ENCODE data around the gene FXR2.
A peak's percentile ranks its signal among the peaks of the same experiment; 100 is the strongest.
"Not testable (repeated sequence)": the region's sequence is repeated elsewhere in the genome, so short reads cannot be mapped to it uniquely, and the experiment has no call there.

Gene FXR2

DNA sequence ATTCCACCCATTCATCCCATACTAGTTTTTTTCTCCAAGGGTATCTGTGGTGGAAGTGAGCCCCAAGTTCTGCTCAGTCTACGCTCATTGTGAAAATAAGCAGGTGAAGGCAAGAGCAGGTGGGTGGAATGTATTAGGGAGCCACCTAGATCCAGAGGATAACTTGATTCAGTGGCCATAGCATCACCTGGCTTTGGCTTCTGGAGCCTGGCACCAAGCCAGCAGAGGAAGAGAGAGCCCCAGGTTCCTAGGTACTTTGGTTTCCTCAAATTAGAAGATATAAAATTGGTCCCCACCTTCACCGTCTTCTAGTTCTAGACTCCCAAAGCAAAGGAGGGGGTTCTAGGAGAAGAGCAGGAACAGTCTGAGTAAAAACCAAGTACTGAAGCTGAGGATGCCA lies 4.1 kb downstream of the FXR2 start:
- peaks cover 14% of the 10 kb centered on the region for H3K36me3 ChIP-seq (ENCODE audit: control insufficient read depth, insufficient read depth, low read length)
- no peaks in the 10 kb centered on the region for H3K9me3 ChIP-seq (ENCODE audit: control insufficient read depth, insufficient read depth, low read depth, low read length)
- H3K4me1 ChIP-seq (ENCODE audit: control insufficient read depth, insufficient read depth, low read length): peaks cover 15% of the 10 kb centered on the region
- no peak overlapping the region for H3K4me3 ChIP-seq (ENCODE audit: low read depth, low read length)
- no peak overlapping the region for H3K9ac ChIP-seq (ENCODE audit: low read length)
- no peak overlapping the region for H3K27ac ChIP-seq (ENCODE audit: low read depth, low read length)
- H3K27me3 ChIP-seq (ENCODE audit: control insufficient read depth, insufficient read depth, low read length): no peaks in the 10 kb centered on the region

DNA sequence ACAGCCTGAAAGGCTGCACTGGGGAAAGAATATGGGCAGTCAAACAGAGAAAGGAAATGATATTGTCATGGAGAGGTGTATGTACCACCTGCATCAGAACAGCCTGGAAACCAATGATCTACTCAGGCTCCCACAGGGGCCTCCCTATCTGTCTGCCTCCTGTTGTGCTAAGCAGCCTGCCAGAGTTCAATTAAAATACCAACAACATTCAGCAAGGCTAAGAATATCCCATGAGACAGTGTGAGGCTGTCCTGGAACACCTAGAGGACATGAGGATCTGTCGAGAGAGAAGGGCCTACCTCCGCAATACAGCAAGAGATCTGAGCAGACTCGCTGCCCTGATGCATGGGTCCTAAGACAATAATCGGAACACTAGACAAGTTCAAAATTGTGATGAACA lies 8.4 kb downstream of the FXR2 start:
- Histone ChIP-seq H3K4me3 (ENCODE audit: low read depth, low read length) (no peak overlapping the region), H3K4me1 (ENCODE audit: control insufficient read depth, insufficient read depth, low read length) (no peaks in the 10 kb centered on the region), H3K9me3 (ENCODE audit: control insufficient read depth, insufficient read depth, low read depth, low read length) (no peaks in the 10 kb centered on the region), H3K27ac (ENCODE audit: low read depth, low read length) (no peak overlapping the region), H3K36me3 (ENCODE audit: control insufficient read depth, insufficient read depth, low read length) (peaks cover 46% of the 10 kb centered on the region), H3K9ac (ENCODE audit: low read length) (peak overlapping the region; percentile 6), H3K27me3 (ENCODE audit: control insufficient read depth, insufficient read depth, low read length) (no peaks in the 10 kb centered on the region)

DNA sequence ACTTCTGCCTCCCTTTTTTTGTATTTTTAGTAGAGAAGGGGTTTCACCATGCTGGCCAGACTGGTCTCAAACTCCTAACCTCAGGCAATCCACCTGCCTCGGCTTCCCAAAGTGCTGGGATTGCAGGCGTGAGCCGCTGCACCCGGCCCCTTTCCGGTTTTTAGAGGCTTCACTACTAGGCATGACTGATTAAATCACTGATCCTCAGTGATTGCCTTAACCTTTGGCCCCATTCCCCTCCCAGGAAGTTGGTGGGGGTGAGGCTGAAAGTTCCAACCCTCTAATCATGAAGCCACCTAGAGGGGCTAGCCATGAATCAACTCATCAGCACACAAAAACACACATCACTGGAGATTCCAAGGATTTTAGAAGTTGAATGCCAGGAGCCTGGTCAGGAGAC lies 17.1 kb downstream of the FXR2 start:
- H3K4me3 ChIP-seq (ENCODE audit: low read depth, low read length); H3K4me1 ChIP-seq (ENCODE audit: control insufficient read depth, insufficient read depth, low read length); H3K9ac ChIP-seq (ENCODE audit: low read length); H3K27ac ChIP-seq (ENCODE audit: low read depth, low read length); H3K27me3 ChIP-seq (ENCODE audit: control insufficient read depth, insufficient read depth, low read length); H3K9me3 ChIP-seq (ENCODE audit: control insufficient read depth, insufficient read depth, low read depth, low read length): not testable (repeated sequence)
- peaks cover 83% of the 10 kb centered on the region for H3K36me3 ChIP-seq (ENCODE audit: control insufficient read depth, insufficient read depth, low read length)

DNA sequence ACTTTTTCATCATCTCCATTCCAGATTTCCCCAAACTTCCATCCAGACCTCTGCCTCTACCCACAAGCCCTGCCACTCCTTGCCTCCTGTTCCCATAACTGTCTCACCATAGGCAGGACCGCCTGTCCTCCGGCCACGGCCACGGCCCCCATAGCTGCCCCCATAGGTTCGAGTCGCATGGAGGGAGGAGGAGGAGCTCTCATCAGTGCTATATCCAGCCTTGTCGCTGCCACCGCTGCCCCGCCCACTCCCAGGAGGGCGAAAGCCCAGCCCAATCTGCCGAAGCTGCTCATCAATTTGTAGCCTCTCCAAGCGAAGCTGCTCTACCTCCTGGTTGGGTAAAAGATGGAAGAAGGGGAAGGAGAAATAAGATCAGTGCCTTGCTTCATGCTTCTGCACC lies 21.4 kb downstream of the FXR2 start:
- Histone ChIP-seq H3K27ac (ENCODE audit: low read depth, low read length) (no peak overlapping the region), H3K9me3 (ENCODE audit: control insufficient read depth, insufficient read depth, low read depth, low read length) (no peaks in the 10 kb centered on the region), H3K4me3 (ENCODE audit: low read depth, low read length) (no peak overlapping the region), H3K9ac (ENCODE audit: low read length) (no peak overlapping the region), H3K27me3 (ENCODE audit: control insufficient read depth, insufficient read depth, low read length) (no peaks in the 10 kb centered on the region), H3K36me3 (ENCODE audit: control insufficient read depth, insufficient read depth, low read length) (peaks cover 61% of the 10 kb centered on the region), H3K4me1 (ENCODE audit: control insufficient read depth, insufficient read depth, low read length) (peaks cover 20% of the 10 kb centered on the region)

DNA sequence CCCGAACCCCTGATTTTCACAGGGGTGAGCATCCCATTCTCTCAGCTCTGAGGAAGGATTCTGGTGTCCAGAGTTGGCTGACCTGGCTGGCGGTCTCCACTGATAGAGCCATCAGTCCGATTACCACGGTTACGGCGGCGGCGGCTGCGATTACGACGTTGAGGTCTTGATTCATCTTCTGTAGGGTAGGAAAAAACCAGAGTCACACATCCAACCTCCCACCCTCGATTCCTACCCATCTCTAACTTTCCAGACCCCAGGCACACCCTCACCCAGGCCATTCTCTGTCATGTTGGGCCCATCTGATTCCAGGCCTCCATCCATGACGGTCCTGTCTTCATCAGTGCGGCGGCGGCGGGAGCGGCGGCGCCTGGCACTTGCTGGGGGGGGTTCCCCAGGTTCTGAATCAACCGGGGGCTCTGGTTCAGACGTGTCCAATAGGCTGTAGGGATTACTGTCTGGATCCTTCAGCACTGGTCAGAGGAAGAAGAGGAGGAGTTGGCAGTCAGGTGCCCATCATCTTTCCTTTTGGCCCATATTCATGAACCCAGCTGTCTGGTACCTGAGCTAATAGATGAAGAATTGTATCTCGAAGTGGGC lies 22.2 kb downstream of the FXR2 start:
- H3K4me1 ChIP-seq (ENCODE audit: control insufficient read depth, insufficient read depth, low read length): peaks cover 26% of the 10 kb centered on the region
- no peak overlapping the region for H3K9ac ChIP-seq (ENCODE audit: low read length)
- no peaks in the 10 kb centered on the region for H3K9me3 ChIP-seq (ENCODE audit: control insufficient read depth, insufficient read depth, low read depth, low read length)
- H3K27me3 ChIP-seq (ENCODE audit: control insufficient read depth, insufficient read depth, low read length): no peaks in the 10 kb centered on the region
- H3K4me3 ChIP-seq (ENCODE audit: low read depth, low read length): no peak overlapping the region
- no peak overlapping the region for H3K27ac ChIP-seq (ENCODE audit: low read depth, low read length)
- H3K36me3 ChIP-seq (ENCODE audit: control insufficient read depth, insufficient read depth, low read length): peaks cover 64% of the 10 kb centered on the region

DNA sequence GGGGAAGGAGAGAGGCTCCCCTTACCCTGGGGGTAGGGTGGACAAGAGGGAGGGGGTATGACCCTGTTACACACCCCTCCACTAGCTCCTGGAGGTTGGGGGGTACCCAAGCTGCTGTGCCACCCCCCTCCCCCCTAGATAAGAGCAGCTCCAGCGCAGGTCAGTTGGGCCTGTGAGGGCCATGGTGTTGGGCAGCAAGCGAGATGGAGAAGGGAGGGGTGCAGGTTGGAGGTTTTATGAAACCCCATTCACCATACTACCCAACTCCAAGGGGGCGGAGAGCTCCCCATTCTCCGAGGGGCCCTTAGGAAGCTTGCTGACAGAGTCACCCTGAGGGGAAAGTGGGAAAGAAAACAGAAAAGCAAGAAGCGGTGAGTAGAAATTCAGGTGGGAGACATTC lies 23.1 kb downstream of the FXR2 start:
- peak overlapping the region; percentile 78 for H3K9ac ChIP-seq (ENCODE audit: low read length)
- no peak overlapping the region for H3K4me3 ChIP-seq (ENCODE audit: low read depth, low read length)
- no peaks in the 10 kb centered on the region for H3K27me3 ChIP-seq (ENCODE audit: control insufficient read depth, insufficient read depth, low read length)
- H3K9me3 ChIP-seq (ENCODE audit: control insufficient read depth, insufficient read depth, low read depth, low read length): no peaks in the 10 kb centered on the region
- H3K4me1 ChIP-seq (ENCODE audit: control insufficient read depth, insufficient read depth, low read length): peaks cover 26% of the 10 kb centered on the region
- H3K36me3 ChIP-seq (ENCODE audit: control insufficient read depth, insufficient read depth, low read length): peaks cover 65% of the 10 kb centered on the region
- peak overlapping the region; percentile 93; the same call in 1 of the 2 replicates for H3K27ac ChIP-seq (ENCODE audit: low read depth, low read length)

DNA sequence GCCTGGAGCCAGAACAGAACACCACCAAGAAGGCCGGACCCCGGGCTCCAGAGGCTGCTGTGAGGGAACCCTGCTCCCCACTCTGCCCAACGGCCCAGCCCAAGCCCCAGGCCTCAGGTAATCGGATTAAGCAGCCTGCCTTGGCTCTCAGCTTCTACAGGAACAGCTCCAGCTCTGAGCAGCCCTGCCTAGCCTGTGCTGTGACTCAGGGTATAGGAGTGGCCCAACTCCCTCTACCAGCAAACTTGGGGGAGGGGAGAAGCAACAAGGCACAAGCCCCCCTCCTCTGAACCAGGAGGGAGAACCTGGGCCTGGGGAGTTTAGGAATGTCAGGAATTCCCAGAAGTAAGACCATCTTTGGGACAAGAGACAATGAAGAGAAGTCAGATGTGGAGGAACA lies 24.0 kb downstream of the FXR2 start:
- H3K27ac ChIP-seq (ENCODE audit: low read depth, low read length): peak overlapping the region; percentile 93
- H3K4me3 ChIP-seq (ENCODE audit: low read depth, low read length): peak overlapping the region; percentile 38
- H3K27me3 ChIP-seq (ENCODE audit: control insufficient read depth, insufficient read depth, low read length): no peaks in the 10 kb centered on the region
- peaks cover 60% of the 10 kb centered on the region for H3K36me3 ChIP-seq (ENCODE audit: control insufficient read depth, insufficient read depth, low read length)
- peak overlapping the region; percentile 78 for H3K9ac ChIP-seq (ENCODE audit: low read length)
- H3K9me3 ChIP-seq (ENCODE audit: control insufficient read depth, insufficient read depth, low read depth, low read length): no peaks in the 10 kb centered on the region
- H3K4me1 ChIP-seq (ENCODE audit: control insufficient read depth, insufficient read depth, low read length): peaks cover 26% of the 10 kb centered on the region

DNA sequence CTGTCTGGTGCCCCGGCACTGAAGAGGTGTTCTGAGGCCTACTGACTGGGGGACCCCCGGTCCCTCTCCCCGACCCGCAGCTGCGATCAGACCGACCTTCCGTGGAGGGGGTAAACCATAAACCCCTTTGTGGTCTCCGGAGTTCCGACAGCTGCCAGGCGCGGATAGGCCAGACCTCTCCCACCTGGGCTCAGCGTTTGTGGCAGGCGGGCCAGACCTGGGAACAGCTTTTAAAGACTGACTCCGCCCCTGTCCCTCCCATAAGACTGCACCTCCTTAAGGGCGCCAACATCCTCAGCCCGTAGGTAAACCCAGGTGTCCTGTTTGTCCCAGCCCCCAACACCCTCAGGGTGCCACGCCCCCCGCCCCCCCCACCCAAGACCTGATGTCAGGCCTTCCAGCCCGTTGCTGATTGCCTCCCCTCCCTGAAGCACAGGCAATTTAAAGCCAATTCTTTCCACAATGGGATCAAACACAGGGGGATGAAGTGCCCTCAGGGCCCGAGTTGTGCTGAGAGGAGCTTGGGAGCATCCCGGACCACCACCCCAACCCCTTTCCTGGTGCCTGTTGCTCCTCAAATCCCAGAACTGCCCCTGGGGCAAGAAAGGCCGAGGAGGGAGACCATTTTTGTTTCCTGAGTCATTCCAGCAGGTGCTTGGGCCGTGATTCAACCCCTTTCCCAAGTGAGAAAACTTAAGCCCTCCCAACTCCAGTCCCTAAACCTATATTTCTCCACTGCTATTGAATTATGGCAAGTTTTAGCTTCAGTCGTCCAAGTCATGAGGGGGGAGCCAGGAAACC lies 24.6 kb downstream of the FXR2 start, which contains the start of gene SOX15:
Gene SOX15, minus strand, starts transcription at position 204 of the 801 bp plus-strand sequence. CDS start 418 bp downstream, outside the sequence.
- H3K9ac ChIP-seq (ENCODE audit: low read length): peak within 1 kb of the TSS; percentile 78
- H3K36me3 ChIP-seq (ENCODE audit: control insufficient read depth, insufficient read depth, low read length): peaks cover 53% of the 10 kb centered on the region
- peaks cover 26% of the 10 kb centered on the region for H3K4me1 ChIP-seq (ENCODE audit: control insufficient read depth, insufficient read depth, low read length)
- H3K27me3 ChIP-seq (ENCODE audit: control insufficient read depth, insufficient read depth, low read length): no peaks in the 10 kb centered on the region
- H3K4me3 ChIP-seq (ENCODE audit: low read depth, low read length): peak within 1 kb of the TSS; percentile 75
- no peaks in the 10 kb centered on the region for H3K9me3 ChIP-seq (ENCODE audit: control insufficient read depth, insufficient read depth, low read depth, low read length)
- peak within 1 kb of the TSS; percentile 93 for H3K27ac ChIP-seq (ENCODE audit: low read depth, low read length)

DNA sequence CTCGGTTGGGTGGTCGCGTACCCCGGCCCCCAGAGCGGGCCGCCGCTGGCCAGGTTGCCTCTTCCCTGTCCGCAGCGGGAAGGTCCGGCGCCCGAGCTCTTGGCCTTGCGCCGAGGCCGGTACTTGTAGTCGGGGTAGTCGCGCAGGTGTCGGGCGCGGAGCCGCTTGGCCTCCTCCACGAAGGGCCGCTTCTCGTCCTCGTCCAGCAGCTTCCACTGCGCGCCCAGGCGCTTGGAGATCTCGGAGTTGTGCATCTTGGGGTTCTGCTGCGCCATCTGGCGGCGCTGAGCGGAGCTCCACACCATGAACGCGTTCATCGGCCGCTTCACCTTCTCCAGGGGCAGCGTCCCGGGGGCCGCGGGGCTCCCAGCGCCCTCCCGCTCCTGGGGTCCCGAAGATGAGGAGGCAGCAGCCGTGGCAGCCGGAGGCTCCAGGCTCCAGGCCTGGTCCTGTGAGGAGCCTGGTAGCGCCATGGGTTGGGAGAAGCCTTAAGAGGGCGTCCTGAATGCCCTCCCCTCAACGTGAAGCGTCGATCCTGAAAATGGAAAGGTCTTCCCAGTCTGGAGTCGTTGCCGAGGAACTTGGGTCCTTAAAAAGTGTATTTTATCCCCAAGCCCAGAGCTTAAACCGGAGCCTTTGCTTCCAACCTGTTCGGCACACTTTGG lies 25.4 kb downstream of the FXR2 start:
- no peaks in the 10 kb centered on the region for H3K9me3 ChIP-seq (ENCODE audit: control insufficient read depth, insufficient read depth, low read depth, low read length)
- peaks cover 26% of the 10 kb centered on the region for H3K4me1 ChIP-seq (ENCODE audit: control insufficient read depth, insufficient read depth, low read length)
- H3K4me3 ChIP-seq (ENCODE audit: low read depth, low read length): peak overlapping the region; percentile 75
- H3K9ac ChIP-seq (ENCODE audit: low read length): peak overlapping the region; percentile 69
- H3K27ac ChIP-seq (ENCODE audit: low read depth, low read length): peak overlapping the region; percentile 54; the same call in 1 of the 2 replicates
- H3K36me3 ChIP-seq (ENCODE audit: control insufficient read depth, insufficient read depth, low read length): peaks cover 46% of the 10 kb centered on the region
- no peaks in the 10 kb centered on the region for H3K27me3 ChIP-seq (ENCODE audit: control insufficient read depth, insufficient read depth, low read length)

DNA sequence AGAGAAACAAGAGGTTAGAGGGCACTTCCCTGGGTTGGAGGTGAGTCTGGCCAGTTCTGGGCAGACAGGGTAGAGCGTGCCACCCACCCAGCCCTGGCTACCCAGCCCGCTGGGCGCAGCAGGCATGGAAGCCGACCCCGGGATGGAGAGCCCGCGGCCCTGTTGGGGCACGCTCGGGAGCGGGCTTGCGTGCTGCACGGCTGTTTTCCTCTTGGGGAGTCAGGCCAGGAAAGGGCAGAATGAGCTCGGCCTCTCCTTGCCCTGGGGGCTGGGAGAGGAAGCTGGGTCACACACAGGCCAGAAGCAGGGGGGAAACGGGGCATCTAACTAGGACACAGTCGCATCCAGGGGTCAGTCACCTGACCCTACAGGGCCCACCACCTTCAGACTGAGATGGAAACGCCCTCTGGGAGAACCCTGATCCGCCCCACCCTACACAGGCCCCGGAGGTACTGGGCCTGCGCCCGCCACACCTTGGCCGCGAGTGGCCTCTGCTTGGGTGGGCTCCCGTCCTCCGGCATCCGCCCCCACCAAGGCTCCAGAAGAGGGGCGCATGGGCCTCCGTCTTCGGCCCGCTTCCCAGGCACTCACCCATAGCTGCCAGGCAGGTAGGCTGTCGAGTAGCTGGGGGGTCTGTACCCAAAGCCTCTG lies 26.0 kb downstream of the FXR2 start:
- peak overlapping the region; percentile 75 for H3K4me3 ChIP-seq (ENCODE audit: low read depth, low read length)
- peak overlapping the region; percentile 69 for H3K9ac ChIP-seq (ENCODE audit: low read length)
- H3K27ac ChIP-seq (ENCODE audit: low read depth, low read length): peak overlapping the region; percentile 13; the same call in 1 of the 2 replicates
- H3K4me1 ChIP-seq (ENCODE audit: control insufficient read depth, insufficient read depth, low read length): peaks cover 26% of the 10 kb centered on the region
- no peaks in the 10 kb centered on the region for H3K27me3 ChIP-seq (ENCODE audit: control insufficient read depth, insufficient read depth, low read length)
- no peaks in the 10 kb centered on the region for H3K9me3 ChIP-seq (ENCODE audit: control insufficient read depth, insufficient read depth, low read depth, low read length)
- peaks cover 39% of the 10 kb centered on the region for H3K36me3 ChIP-seq (ENCODE audit: control insufficient read depth, insufficient read depth, low read length)

Data from HUES6 (cell line).